GM23338 (cell line): ENCODE data around the gene NDEL1. TPM values are rescaled to one million over a fixed set of nuclear protein-coding genes. Genes with fewer than 3 reads are reported as not detected.

Experiments used
- ATAC-seq: fragments of 200-7000 bp; cut with Tn5 transposase; 3 replicates; pipeline ENCODE4 v1.9.1; 2020
- DNase-seq: peaks from one replicate; pipeline ENCODE4 v3.0.0-alpha.2; 2015; ENCODE audit warnings: low spot score
- H2AFZ ChIP-seq: fragments of 200-600 bp; sonication (generic); 2 replicates; pipeline ENCODE4 v1.8.0; 2016; ENCODE audit warnings: antibody characterized with exemption, mild to moderate bottlenecking, moderate library complexity
- H3F3A ChIP-seq: fragments of 200-600 bp; sonication (generic); replicated peaks from 2 replicates; pipeline ENCODE4 v1.8.0; 2017; ENCODE audit warnings: antibody characterized with exemption, mixed run types, low read depth
- H3K27ac ChIP-seq: fragments of 200-600 bp; sonication (generic); 2 replicates; pipeline ENCODE4 v1.6.1; 2016; ENCODE audit warnings: low read depth
- H3K27me3 ChIP-seq: fragments of 200-600 bp; sonication (generic); 2 replicates; pipeline ENCODE4 v1.8.0; 2016; ENCODE audit warnings: mild to moderate bottlenecking, mixed run types, moderate library complexity; ENCODE audit not compliant: insufficient read depth
- H3K36me3 ChIP-seq: fragments of 200-600 bp; sonication (generic); 2 replicates; pipeline ENCODE4 v1.8.0; 2016; ENCODE audit warnings: mild to moderate bottlenecking; ENCODE audit not compliant: insufficient read depth
- H3K4me1 ChIP-seq: fragments of 200-600 bp; sonication (generic); 2 replicates; pipeline ENCODE4 v1.8.0; 2016; ENCODE audit warnings: mild to moderate bottlenecking, moderate library complexity; ENCODE audit not compliant: insufficient read depth
- H3K4me2 ChIP-seq: fragments of 200-600 bp; sonication (generic); 2 replicates; pipeline ENCODE4 v1.7.1; 2017; ENCODE audit warnings: mixed run types
- H3K4me3 ChIP-seq: fragments of 200-600 bp; sonication (generic); 2 replicates; pipeline ENCODE4 v1.6.1; 2016; ENCODE audit warnings: mixed run types
- H3K79me2 ChIP-seq: fragments of 200-600 bp; sonication (generic); replicated peaks from 2 replicates; pipeline ENCODE4 v1.8.0; 2017; ENCODE audit warnings: mild to moderate bottlenecking; ENCODE audit not compliant: insufficient read depth
- H3K9me2 ChIP-seq: fragments of 200-600 bp; sonication (generic); 2 replicates; pipeline ENCODE4 v1.8.0; 2017; ENCODE audit not compliant: insufficient read depth
- H4K20me1 ChIP-seq: fragments of 200-600 bp; sonication (generic); replicated peaks from 2 replicates; pipeline ENCODE4 v1.8.0; 2017; ENCODE audit warnings: mild to moderate bottlenecking; ENCODE audit not compliant: insufficient read depth
- H3K27ac Mint-ChIP-seq: 2 replicates; pipeline ENCODE4 v1.8.0; 2020; ENCODE audit warnings: inconsistent platforms, mild to moderate bottlenecking, moderate library complexity, mixed read lengths
- H3K27me3 Mint-ChIP-seq: 3 replicates; pipeline ENCODE4 v1.8.0; 2022; ENCODE audit warnings: low read depth, mild to moderate bottlenecking, moderate library complexity, mixed read lengths, inconsistent platforms; ENCODE audit not compliant: insufficient read depth, poor library complexity
- H3K36me3 Mint-ChIP-seq: 3 replicates; pipeline ENCODE4 v1.8.0; 2021; ENCODE audit warnings: low read depth, mild to moderate bottlenecking, inconsistent platforms, moderate library complexity, mixed read lengths
- H3K4me1 Mint-ChIP-seq: 3 replicates; pipeline ENCODE4 v1.8.0; 2020; ENCODE audit warnings: mild to moderate bottlenecking, inconsistent platforms, mixed read lengths
- H3K4me3 Mint-ChIP-seq: 3 replicates; pipeline ENCODE4 v1.8.0; 2021; ENCODE audit warnings: moderate library complexity, mild to moderate bottlenecking, inconsistent platforms, mixed read lengths
- H3K9me3 Mint-ChIP-seq: 3 replicates; pipeline ENCODE4 v1.8.0; 2020; ENCODE audit warnings: moderate library complexity, mild to moderate bottlenecking, inconsistent platforms, mixed read lengths
- CREB1 ChIP-seq: fragments of 250-450 bp; sonication (Bioruptor Pico); IDR thresholded peaks from 2 replicates; pipeline ENCODE4 v1.5.0; 2020; ENCODE audit warnings: low read depth, mild to moderate bottlenecking, moderate library complexity
- CTCF ChIP-seq, 2 experiments: fragments of 200-600 bp in 1 of 2; sonication (generic) in 1 of 2; conservative IDR thresholded peaks; 2 replicates each; pipeline versions ENCODE4 v1.5.1 to v1.6.1; 2016 to 2017; ENCODE audit warnings: antibody characterized with exemption in 2 of 2, low read depth in 2 of 2, mild to moderate bottlenecking in 2 of 2, moderate library complexity in 1 of 2
- ETS1 ChIP-seq: IDR thresholded peaks from 2 replicates; pipeline ENCODE4 v1.6.1; 2016; ENCODE audit warnings: antibody characterized with exemption
- EZH2phosphoT487 ChIP-seq: fragments of 200-600 bp; sonication (generic); IDR thresholded peaks from one replicate; pipeline ENCODE4 v1.8.1; 2018; ENCODE audit warnings: antibody characterized with exemption; ENCODE audit not compliant: unreplicated experiment
- NANOG ChIP-seq: IDR thresholded peaks from 2 replicates; pipeline ENCODE4 v1.6.1; 2016; ENCODE audit warnings: antibody characterized with exemption, borderline replicate concordance
- POLR2AphosphoS5 ChIP-seq: IDR thresholded peaks from 2 replicates; pipeline ENCODE4 v1.6.1; 2016; ENCODE audit warnings: antibody characterized with exemption, low read depth
- ZNF114 ChIP-seq: fragments of 250-450 bp; sonication (Bioruptor Pico); IDR thresholded peaks from 2 replicates; pipeline ENCODE4 v1.5.0; 2020; ENCODE audit warnings: mild to moderate bottlenecking, moderate library complexity
- ZNF331 ChIP-seq: fragments of 250-450 bp; sonication (Bioruptor Pico); IDR thresholded peaks from 2 replicates; pipeline ENCODE4 v1.5.0; 2020; ENCODE audit warnings: low read depth, mild to moderate bottlenecking, moderate library complexity
- polyA plus RNA-seq: library from polyadenylated mRNA; unstranded; fragments of >200 nt; fragmentation: Nextera tagmentation; extraction: Ambion mirVana; gene quantifications from 2 replicates; pipeline ENCODE4 v1.2.1, GENCODE V29; 2016
- total RNA-seq: library from RNA; depleted of rRNA; stranded (reverse); fragments of >200 nt; shearing (Covaris generic); gene quantifications from 2 replicates; pipeline ENCODE4 v1.2.3, GENCODE V29; 2014

The NDEL1 gene
- total and polyA plus RNA-seq, 2 experiments from 2014 or later: 21.2 to 26.0 TPM

GRCh38 chr17:8408371-8408770, 27.3 kb upstream of the NDEL1 start:
- Mint-ChIP-seq H3K27ac (peak overlapping the region; percentile 87; the same call in 1 of the 2 replicates), H3K36me3 (no peaks in the 10 kb centered on the region), H3K27me3 (peaks cover 19% of the 10 kb centered on the region), H3K4me3 (no peak overlapping the region), H3K9me3 (no peaks in the 10 kb centered on the region), H3K4me1 (peaks cover 6% of the 10 kb centered on the region)
- H3K4me1 ChIP-seq: peaks cover 9% of the 10 kb centered on the region; the same call in 1 of the 2 replicates
- H3K9me2 ChIP-seq: no peaks in the 10 kb centered on the region
- no peaks in the 10 kb centered on the region for H3K27me3 ChIP-seq
- H4K20me1 ChIP-seq: no peaks in the 10 kb centered on the region
- TF ChIP-seq ZNF331 (CRISPR knock-in tag) (no peak), CREB1 (CRISPR knock-in tag) (no peak), EZH2phosphoT487 (no peak)
- DNase-seq (peak; percentile 60), ATAC-seq (peak; percentile 70)
- no peak overlapping the region for H3K4me3 ChIP-seq
- H3K36me3 ChIP-seq: no peaks in the 10 kb centered on the region
- no peaks in the 10 kb centered on the region for H3F3A ChIP-seq
- H3K4me2 ChIP-seq: no peak overlapping the region
- no peaks in the 10 kb centered on the region for H3K79me2 ChIP-seq
- peak overlapping the region; percentile 99 for H2AFZ ChIP-seq
- H3K27ac ChIP-seq: no peak overlapping the region

DNA sequence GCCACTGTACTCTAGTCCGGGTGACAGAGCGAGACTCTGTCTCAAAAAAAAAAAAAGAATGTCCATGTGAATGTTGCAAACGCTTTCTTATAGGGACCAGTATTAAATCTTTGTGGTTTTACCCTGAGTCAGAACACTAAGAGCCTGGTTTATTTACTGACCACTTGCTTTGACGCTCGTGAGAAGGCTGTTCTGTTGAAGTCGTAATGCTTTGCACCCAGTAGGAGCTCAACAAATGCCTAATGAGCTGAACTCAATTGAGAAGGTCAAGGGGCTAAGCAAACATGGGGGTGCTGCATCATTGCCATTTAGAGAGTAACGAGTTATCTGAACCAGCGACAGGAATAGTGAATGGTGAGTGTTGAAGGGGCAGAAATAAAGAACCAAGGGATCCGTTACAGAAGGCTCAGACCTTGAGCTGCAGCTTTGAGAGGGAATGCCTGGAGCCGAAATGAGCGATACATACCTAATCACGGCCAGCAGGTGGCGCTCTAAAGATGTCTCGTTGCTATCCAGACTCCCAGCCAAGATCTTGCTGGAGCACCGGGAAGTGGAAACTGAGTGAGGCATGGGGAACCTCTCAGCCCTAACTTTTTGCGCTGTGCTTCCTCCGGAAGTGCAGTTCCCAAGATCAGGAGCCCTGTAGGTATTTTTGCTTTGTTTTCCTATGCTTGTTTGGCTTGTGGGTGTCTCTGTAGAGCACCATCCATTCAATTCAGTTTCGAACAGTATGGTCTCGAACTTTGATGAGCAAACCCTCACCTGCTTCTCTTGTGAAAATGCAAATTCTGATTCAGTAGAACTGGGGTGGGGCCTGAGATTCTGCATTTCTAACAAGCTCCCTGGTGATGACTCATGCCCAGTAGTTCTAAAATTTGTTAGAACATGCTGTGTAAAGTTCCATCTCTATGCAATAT, 25.5 kb upstream of the NDEL1 start:
- peaks cover 16% of the 10 kb centered on the region for H3K27me3 Mint-ChIP-seq
- H2AFZ ChIP-seq: peak overlapping the region; percentile 50

More for the DNA sequence above, 25.5 kb upstream of the NDEL1 start:
- Histone ChIP-seq H4K20me1 (no peaks in the 10 kb centered on the region), H3K4me3 (no peak overlapping the region), H3F3A (no peaks in the 10 kb centered on the region), H3K27me3 (no peaks in the 10 kb centered on the region), H3K4me2 (no peak overlapping the region), H3K9me2 (no peaks in the 10 kb centered on the region), H3K27ac (no peak overlapping the region), H3K4me1 (peaks cover 9% of the 10 kb centered on the region; the same call in 1 of the 2 replicates), H3K36me3 (no peaks in the 10 kb centered on the region), H3K79me2 (no peaks in the 10 kb centered on the region)
- no peak for TF ChIP-seq ZNF114 (CRISPR knock-in tag)
- TF ChIP-seq POLR2AphosphoS5: no peak
- no peak for TF ChIP-seq CREB1 (CRISPR knock-in tag)
- no peak for TF ChIP-seq EZH2phosphoT487
- TF ChIP-seq ZNF331 (CRISPR knock-in tag): no peak
- TF ChIP-seq NANOG: no peak
- no peak for TF ChIP-seq ETS1
- peak; percentile 93 to 94 for TF ChIP-seq CTCF (conservative IDR thresholded peaks at IDR 0.05; ENCODE audit: low read depth in 2 of 2)
- DNase-seq: peak; percentile 96
- Mint-ChIP-seq H3K27ac (no peak overlapping the region), H3K4me3 (no peak overlapping the region; the same call in 2 of the 3 replicates), H3K4me1 (peaks cover 6% of the 10 kb centered on the region), H3K9me3 (no peaks in the 10 kb centered on the region), H3K36me3 (no peaks in the 10 kb centered on the region)
- peak; percentile 92 for ATAC-seq
